GM21786 (cell line): ENCODE results near the gene PSTPIP1.

Experiments
- ATAC-seq: cut with Tn5 transposase; IDR thresholded peaks from one replicate; pipeline ENCODE4 v1.9.1; 2021; ENCODE audit not compliant: unreplicated experiment

The PSTPIP1 gene

GRCh38 chr15:77030048-77030927 is 35.4 kb downstream of the PSTPIP1 start:
- no peak for ATAC-seq

DNA sequence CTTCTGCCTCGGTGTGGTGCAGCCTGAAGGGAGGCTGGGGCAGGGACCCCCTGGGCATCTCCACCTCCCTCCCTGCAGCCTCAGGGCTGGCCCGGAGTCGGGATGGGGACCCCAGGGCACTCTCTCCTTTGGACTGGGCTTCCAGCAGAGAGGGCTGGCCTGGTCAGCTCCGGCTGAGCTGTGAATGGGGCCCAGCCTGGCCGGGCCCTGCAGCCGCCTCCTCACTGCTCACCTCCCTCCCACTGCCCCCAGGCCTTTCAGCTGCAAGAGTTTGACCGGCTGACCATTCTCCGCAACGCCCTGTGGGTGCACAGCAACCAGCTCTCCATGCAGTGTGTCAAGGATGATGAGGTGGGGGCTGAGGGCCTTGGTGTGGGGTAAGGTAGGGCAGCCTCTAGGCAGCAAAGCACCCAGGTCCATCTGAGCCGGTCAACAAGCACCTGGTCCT is 36.0 kb downstream of the PSTPIP1 start:
- no peak for ATAC-seq

DNA sequence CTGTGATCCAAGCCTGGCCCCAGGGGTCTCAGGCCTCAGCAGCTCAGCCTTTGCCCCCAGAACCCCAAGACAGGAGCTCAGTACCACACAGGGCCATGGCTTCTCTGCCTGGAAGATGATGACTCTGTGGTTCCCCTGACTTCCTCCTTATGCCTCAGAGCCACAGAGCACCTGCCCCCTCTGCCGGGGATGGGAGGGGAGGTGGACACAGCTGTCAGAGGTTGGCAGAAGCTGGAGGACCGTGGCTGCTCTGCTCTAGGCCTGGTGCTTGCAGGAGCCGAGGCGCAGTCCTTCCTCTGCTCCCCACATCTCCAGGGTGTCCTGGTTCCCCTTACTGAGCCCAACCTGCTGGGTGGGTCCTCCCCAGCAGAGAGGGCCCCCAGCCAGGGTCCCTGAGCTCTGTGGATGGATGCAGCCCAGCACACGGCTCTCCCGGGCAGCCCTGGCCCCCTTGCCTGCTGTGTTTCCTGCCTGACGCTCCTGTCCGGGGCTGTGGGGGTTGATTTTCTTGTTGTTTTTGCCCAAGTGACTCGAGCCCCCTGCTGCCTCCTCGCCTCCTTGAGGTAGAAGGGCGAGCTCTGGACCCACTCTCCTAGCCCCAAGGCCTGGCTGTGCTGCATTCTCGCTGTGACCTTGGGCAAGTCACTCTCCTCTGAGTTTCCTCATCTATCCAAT is 36.6 kb downstream of the PSTPIP1 start:
- peak; percentile 79 for ATAC-seq

DNA sequence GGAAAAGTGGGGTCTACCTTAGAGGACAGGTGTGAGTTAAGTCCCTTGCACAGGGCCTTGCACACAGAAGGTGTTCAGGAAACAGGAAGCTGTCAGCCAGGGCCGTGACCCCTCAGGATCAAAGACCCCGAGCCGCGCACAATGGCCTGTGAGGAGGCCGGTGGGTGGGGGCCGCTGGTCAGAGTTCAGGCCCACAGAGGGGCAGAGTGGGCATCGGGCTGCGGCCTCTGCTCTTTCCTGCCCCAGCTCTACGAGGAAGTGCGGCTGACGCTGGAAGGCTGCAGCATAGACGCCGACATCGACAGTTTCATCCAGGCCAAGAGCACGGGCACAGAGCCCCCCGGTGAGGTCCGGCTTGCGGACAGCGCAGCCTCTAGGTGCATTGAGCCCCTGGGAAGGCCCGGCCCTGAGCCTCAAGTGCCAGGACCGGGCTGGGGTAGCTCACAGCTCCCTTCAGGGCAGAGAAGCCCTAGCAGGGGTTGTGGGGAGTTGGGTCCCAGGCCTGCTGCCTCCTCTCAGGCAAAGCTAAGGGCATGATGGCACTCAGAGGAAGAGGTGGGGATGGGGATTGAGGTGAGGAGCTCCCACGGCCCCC is 37.2 kb downstream of the PSTPIP1 start:
- no peak for ATAC-seq

DNA sequence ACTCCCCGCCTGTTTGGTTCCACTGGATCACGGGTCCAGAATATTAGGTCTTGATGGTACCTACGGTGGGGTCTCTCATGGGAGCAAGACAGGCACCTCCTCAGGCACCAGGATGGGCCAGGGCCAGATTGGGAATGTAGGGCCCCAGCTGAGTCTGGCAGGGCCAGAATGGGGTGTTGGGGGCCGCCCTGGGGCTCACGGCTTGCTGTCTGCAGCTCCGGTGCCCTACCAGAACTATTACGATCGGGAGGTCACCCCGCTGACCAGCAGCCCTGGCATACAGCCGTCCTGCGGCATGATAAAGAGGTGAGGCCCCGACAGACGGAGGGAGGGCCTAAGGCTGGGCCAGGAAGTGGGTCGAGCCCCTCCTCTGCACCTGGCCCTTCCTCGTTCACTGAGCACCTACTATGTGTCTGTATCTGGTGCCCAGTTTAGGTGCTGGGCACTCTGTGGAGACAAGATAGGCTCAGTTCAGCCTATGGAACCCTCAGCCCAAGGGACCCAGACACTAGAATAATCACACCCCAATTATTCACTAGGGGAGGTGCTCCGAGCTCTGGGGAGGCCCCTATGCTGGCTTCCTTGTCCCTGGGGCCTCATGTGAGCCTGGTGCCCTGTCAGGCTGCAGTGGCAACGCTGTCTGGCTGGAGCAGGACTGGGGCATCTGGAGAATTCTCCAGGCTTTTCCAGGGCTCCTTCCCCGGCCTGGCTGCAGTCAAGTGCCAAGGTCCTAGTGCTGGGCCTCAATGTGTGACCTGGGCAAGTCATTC is 37.9 kb downstream of the PSTPIP1 start:
- ATAC-seq, result no peak

- ATAC-seq, result no peak
Measured at GRCh38 chr15:77033417-77033728, 38.4 kb downstream of the PSTPIP1 start.

DNA sequence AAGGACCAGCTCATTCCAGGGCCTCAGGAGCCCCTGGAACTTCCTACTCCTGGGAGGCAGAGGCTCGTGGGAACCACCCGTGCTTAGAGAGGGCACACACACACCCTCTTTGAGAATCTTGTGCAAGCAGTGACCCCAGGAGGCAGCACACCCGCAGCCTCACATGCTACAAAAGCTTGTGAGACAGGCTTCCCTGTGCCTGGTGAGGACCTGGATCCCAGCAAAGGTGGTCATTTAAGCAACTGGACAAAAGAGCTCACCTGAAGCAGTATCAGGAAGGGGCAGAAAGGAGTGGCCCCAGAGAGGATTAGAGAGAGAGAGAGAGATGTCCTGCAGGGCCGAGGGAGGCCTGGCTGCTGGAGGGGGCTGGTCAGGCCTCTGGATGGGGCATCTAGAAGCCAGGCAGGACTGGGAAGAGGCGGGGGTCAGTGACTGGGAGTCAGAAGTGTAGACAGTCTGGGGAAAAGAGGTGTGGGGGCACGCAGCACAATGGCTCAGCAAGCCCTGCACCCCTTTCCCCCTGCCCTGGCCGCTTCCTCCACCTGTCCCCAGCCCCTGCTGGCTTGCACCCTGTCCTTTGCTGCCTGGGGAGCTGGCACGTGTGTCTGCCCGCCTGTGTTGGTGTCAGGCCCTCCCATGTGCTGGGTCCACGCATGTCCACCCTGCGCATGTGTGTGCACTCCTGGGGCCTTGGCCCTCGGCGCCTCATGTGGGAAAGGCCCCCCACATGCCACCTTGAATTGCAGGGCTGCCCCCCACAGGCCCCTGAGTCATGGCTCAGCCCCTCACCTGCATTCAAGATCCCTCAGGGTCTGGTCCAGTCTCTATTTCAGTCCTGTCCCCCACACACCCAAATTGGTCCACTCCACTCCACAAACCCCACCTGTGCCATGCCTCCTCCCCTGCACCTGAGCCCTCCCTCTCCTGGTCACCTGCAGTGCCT is 39.1 kb downstream of the PSTPIP1 start:
- no peak for ATAC-seq

GRCh38 chr15:77034695-77035489 is 40.0 kb downstream of the PSTPIP1 start:
- ATAC-seq, result no peak

GRCh38 chr15:77035584-77035983 is 40.7 kb downstream of the PSTPIP1 start:
- ATAC-seq, result no peak

- no peak for ATAC-seq
Measured at GRCh38 chr15:77035999-77036471, 41.1 kb downstream of the PSTPIP1 start.

GRCh38 chr15:77036537-77037387 is 41.8 kb downstream of the PSTPIP1 start:
- ATAC-seq, result no peak

GRCh38 chr15:77037388-77038209 is 42.7 kb downstream of the PSTPIP1 start:
- ATAC-seq, result no peak

- no peak for ATAC-seq
Measured at GRCh38 chr15:77038312-77039216, 43.6 kb downstream of the PSTPIP1 start.

DNA sequence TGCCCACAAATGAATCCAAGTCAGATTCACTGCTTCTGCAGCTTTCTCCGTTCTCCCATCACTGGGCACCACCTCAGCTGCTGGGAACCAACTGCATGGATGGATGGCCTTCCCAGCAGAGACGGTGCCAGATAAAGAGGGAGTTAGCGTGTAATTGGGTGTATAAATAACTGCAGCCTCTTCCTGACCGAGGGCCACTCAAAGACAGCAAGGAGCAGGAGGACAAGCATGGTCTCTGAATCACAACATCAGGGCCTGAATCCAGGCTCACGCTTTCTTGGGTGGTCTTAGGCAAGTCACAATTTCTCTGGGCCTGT is 44.2 kb downstream of the PSTPIP1 start:
- ATAC-seq, result no peak

DNA sequence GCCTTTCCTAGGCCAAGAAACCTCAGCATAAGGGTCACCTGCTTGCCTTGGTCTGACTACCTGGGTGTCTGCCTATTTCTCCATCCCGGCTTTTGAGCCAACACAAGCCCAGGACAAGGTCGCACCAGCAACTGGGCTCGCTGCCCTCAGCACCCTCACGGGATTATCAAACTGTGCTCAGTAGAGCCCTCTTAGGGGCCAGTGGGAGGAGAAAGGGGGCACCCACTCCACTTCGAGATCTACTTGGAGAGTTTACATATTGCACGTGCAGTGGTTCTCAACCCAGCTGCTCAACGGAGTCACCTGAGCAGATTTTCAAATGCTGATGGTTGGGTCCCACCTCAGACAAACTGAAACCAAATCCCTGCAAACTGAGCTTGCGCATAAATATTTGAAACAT is 44.9 kb downstream of the PSTPIP1 start:
- no peak for ATAC-seq

GRCh38 chr15:77040673-77041072 is 45.7 kb downstream of the PSTPIP1 start:
- no peak for ATAC-seq
